HG03342 (cell line): Measurements from ENCODE around the gene FAM9C.
"Not testable (repeated sequence)": the region's sequence is repeated elsewhere in the genome, so short reads cannot be mapped to it uniquely, and the experiment has no call there.

ENCODE experiments used
- ATAC-seq: cut with Tn5 transposase; IDR thresholded peaks from one replicate; pipeline ENCODE4 v1.9.1; 2021; ENCODE audit warnings: mild to moderate bottlenecking, moderate library complexity; ENCODE audit not compliant: unreplicated experiment

FAM9C gene

DNA sequence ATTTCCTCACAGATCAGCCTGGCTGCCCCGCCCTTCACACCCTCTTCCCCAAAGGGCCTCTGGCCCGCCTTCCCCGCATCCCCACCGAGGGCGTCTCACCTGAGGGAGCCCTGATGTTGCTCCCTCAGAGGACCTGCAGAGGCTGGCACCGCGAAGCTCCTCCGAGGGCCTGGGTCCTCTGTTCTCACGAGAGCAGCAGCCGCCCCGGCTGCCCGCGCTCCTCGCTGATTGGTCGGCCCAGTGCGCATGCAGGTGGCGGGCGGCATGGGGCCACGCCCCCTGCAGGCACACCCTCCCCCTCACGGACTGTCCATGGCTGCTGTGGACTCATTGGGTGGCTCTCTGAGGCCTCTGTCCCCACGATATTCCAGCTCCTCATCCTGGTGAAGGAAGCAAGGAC is at the start of gene FAM9C:
TSS of gene FAM9C (minus strand) at position 180 of the 400 bp plus-strand sequence. CDS start 831 bp downstream, outside the sequence.
- ATAC-seq = no peak

DNA sequence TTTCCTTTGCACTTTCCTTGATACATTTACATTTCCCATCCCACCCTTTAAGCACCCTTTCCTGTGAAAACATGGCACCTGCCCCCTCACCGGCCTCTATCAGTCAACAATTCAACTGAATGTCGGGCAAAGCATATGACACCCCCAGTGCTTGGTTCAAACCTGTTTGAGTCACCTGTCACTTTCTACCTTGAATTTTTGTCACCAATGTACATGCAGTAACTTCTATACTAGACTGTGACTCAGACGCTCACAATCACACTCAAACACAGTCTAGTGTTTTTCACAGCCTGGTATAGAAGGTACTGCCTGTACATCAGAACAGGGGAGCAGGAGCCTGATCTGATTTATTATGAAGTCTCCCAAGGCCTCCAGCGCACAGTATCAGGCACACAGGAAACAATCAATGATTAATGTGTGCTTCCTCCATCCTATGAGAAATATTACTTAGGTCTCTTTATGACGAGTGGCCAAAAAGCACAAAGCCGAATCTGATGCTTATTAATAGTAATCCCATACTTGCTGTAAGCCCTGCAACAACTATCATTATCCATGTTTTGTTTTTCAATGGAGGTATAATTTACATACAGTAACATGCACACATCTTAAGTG is 49.2 kb upstream of the FAM9C start:
- no peak for ATAC-seq

DNA sequence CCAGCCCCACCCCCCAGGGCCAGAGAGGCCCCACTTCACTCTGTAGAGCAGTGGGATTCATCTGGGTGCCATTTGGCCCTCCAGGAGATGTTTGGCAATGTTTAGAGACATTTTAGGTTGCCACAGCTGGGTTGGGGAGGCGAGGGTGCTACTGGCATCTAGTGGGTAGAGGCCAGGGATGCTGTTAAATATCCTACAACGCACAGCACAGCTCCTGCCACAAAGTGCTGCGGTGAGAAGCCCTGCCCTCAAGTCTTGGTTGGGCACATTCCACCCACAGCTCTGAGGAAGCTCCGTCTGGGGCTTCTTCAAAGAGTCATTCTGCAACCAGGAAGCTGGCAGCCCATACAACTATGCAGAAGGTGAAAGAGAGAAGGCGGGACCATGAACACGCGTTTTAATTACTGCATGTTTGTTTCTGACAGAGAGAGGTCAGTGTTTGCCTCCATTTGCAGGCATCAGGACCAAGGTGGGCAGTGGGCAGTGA is 48.1 kb upstream of the FAM9C start:
- ATAC-seq = peak; percentile 62

DNA sequence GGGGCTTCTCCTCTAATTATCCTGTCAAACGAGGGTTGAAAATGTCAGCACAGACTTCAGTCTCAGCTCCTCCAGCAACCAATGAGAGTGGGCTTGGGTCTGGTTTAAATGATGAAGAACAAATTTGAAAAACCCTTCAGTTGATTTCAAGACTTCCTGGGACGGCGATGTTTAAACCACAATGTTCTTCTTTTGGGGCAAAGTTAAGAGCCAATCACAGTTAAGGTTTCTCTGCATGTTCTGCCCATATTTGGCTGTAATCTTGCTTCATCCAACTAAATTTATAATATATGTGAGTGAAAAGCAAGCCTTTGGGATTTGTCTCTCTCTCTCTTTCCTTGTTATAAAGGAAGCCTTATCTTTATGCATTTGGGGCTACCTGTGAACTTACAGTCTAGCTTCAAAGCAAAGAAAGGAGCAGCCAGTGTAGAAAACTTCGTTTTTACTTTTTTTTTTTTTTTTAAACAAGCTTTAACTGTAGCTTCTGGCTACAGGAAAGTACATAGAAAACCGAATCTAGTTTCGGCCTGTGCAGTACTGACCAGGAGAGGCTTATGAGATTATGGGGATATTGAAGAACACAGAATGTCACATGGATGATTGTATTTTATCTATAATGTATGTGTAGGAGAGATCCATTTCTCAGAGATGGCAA is 46.8 kb upstream of the FAM9C start:
- ATAC-seq = no peak

DNA sequence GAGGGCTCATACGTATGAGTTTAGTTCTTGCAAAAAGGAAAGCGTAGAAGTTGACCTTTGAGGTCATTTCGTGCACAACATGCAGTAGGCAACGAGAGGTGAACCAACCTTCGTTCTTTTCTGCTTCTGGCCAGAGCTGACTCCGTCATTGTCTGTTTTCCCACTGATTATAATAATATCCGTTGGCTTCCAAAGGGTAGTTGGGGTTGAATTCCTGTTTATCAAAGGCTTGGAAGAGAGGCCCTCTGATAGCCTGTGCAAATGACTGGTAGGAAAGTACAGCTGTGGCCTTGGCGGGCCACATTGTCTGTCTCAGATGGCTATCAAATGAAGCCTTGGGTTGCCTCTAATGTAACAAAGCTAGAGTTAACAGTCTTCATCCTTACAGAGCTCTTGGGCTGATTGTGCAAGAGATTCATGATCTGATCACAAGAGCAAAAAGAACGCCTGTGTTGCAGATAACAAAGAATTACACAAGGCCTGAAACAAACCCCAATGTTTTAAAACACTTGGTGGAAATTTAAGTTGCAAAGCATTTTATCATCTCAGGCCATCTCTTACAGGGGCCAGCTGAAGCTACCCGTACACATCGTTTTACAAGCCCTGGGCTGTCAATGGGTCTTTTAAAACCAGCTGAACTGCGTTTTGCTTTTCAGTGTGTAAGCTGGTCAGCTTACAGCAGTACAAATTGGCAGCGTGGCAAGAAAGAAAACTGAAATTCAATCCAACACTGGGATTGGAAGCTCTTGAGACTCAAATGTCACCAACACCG is 46.1 kb upstream of the FAM9C start:
- ATAC-seq = no peak

DNA sequence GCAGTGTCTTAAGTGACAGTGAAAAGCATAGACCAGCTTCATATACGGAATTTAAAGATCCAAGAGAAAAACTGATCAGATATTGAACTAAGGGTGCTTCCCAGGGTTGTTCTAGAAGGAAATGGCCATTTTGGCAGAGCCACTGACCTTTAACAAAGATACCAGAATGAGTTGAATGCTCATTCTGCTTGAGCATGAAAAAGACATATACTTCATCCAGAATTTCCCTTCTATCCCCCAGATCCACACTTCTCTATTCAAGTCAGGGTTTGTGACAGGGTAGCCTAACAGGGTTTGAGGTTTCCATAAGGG is 45.6 kb upstream of the FAM9C start:
- no peak for ATAC-seq

DNA sequence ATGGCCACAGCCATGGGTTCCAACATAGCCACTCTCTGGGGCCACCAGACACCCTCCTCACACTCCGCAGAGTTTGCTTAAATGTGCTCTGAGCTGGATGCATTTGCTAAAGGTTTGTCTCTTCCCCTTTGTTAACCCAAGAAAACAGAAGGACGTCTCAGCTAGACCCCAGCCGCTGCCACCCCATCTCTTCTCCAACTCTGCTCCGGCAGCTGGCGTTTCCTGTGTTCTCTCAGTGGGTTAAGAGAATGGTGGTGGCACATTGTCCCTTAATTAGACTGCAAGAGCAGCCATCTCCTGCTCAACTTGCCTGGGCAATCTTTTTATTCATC is 43.7 kb upstream of the FAM9C start:
- no peak for ATAC-seq

DNA sequence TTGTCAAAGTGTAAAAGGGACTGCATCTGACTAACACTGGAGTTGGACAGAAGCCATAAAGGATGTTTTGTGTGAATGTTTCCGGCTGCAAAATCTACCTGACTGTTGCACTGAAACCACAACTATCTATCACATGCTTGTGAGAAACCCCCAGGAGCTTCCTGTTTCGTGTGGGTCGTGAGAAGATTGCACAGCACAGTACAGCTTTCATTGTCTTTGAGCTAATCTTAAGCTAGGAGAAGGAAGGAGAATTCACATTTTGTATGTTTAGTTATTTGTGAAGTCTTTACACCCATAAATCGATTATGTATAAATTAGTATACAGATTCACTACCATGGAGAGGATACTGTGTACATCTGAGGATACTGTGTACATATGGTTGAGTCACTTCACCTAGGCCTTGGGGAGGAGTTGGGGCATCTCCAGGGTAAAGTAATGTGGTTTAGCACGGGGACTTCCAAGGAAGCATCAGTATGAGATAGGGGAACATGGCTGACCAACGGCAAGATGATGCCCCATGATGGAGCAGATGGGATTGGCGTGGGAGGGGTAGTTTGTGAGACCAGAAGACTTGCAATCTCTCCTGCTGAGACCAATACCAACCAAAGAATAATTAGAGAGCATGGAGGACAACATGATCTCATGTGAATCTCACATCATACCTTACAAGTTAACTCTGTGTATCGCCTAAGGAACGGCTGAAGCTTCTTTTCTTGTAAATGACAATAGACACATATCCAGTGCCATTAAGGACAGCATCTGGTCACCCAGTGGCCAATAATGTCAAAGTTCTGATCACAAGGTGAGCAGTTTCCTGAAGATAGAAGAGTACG is 43.1 kb upstream of the FAM9C start:
- ATAC-seq = peak; percentile 80

DNA sequence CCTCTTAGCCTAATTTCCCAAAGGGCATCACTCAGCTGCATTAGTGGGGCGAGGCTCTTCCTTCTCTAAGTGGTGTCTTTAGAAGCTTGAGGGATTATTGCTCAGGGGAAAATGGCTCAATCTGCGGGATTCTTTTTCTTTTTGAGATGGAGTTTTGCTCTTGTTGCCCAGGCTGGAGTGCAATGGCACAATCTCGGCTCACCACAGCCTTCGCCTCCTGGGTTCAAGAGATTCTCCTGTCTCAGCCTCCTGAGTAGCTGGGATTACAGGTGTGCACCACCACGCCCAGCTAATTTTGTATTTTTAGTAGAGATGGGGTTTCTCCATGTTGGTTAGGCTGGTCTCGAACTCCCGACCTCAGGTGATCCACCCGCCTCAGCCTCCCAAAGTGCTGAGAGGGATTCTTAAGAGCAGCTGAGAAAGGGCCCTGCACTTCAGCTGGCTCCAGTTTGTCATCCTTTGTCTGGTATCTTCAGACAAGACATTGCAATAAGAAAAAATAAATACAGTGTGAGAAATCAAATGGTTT is 42.4 kb upstream of the FAM9C start:
- not testable (repeated sequence) for ATAC-seq

DNA sequence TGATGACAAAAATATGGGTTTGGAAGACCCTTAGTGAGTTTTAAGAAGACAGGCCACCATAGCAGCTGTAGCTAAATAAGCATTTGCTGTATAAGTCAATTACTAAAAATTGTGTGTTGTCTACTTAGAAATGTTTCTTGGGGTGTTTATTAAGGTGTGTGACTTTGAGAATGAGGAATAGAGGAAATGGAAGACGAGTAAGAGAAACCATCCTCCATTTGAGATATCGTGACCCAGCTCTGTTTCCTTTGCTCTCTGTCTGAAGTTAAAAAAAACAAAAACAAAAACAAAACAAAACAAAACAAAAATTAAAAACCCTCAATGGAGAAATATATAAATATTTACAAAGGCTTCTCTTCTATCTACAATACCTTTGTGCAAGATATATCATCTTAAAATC is 41.7 kb upstream of the FAM9C start:
- ATAC-seq = no peak

DNA sequence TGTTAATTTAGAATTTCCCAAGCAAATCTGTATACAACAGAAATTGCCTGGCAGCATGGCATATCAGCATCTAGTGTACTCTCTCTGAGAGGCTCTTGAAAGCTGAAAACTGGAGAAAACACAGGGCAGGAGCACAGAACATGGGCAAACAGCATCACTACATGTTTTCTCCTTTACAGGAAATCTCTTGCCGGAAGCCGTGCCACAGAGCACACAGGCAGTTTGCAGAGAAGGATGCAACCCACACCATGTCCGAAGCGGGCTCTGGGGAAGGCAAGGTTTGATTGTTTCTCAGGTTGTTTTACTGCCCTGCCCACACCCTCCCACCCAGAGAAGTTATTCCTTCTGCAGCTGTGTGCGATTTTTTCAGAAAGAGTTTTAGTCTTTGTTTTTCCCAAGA is 41.1 kb upstream of the FAM9C start:
- no peak for ATAC-seq

DNA sequence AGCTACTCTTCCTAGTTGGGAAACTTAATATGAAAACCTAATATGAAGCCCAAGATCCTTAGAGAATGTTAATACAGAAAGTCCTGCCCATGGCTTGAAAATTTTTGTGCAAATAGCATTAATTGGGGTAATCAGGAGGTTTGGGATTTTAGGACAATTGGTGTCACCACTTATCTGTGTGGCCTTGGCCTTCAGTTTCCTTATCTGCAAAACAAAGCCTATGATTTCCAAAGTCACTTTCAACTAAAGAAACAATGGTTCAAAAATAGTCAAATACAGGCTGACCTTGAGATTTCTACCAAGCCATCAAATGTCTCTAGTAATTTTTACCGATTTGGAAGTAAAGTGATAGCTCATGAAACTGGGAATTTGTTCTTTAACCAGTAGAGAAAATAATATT is 40.2 kb upstream of the FAM9C start:
- no peak for ATAC-seq

DNA sequence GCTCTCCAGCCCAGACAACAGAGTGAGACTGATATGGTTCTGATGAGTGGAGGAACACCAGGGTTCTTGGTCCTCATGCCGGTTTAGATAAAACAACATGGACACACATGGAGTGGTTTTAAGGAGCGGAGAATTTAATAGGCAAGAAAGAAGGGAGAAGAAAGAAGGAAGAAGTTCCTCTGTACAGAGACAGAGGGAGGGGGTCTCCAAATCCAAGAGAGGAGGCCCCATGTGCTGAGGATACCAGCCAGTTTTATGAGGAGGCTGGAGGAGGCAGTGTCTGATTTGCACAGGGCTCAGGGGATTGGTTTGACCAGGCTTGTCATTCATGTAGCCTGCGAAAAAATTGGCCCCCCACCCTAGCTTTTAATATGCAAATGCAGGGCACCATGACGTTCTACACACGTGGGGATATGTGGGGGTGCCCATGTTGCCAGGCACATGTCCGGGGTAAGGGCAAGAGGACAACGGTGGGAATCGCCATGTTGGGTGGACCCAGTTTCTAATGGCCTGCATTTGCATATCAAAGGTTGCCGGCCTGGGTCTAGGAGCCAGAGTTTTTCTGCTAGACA is 39.4 kb upstream of the FAM9C start:
- not testable (repeated sequence) for ATAC-seq

DNA sequence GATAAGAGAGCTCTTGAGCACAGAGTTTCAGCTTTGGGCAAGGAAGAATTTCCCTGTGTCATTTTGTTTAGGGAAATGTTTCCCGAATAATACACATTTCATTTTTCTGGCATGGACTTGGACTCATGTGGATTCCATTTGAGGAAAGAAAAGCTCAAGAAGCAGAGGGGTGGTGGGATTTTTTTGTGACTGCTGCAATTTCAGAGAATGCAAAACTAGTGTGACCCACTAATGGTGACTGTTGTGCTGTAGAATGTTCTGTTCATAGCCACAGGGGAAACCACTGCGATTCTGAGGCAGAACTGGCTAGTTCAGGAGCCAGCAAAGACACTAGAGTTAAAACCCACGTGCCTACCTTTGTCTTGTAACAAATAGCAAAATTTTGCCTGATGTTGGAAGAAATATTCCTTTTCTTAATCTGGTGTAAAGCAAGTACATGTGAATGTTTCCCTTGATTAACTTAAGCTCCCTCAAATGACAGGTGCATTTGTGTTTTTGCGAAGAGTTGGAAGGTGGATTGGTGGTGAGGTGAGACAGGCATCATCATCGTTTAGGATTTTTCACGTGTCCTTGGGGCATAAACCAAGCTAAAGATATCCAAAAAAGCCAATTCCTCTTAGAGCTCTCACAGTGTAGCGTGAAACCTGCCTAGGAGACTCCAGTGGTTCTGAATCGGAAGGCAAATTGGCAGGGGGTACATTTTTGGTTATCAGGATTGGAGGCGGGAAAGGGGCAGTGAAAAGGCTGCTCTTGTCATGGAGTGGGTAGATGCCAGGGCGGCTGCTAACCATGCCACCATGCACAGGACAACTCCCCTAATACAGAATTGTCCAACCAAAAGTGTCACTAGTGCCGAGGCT is 38.0 kb upstream of the FAM9C start:
- no peak for ATAC-seq

DNA sequence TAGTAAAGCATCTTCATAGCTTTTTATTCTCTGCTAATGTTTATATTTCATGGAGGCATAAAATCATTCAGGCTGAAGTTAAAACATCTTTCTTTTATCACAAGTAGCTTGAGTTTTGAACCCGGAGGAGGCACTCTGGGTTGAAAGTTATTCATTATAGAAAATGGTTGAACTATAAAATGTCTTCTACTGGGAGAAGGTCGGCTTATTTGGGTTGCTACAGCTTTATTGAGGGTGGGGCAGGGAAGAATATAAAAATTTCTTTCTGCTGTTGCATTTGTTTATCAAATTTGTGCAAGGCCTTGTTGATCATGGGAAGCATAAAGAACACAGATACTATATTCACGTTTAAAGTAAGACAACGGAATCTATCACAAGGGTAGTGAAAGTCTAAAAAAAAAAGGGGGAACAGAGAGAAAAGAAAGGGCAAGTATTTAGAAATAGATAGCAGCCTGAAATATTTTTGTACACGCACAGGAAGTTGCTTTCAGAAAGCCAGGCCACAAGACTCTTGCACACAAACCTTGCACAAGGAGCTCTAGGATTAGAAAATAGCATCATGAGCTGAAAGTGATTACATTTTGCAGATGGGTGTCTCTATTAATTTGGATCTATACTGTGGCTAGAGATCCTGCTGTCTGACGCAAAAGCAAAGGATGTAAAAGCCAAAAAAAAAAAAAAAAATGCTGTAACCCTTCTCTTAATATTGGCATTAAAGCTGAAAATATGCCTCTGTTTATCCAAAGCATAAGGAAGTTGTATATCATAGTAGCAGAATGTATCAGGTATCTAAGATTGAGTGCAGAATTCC is 37.2 kb upstream of the FAM9C start:
- ATAC-seq = no peak

DNA sequence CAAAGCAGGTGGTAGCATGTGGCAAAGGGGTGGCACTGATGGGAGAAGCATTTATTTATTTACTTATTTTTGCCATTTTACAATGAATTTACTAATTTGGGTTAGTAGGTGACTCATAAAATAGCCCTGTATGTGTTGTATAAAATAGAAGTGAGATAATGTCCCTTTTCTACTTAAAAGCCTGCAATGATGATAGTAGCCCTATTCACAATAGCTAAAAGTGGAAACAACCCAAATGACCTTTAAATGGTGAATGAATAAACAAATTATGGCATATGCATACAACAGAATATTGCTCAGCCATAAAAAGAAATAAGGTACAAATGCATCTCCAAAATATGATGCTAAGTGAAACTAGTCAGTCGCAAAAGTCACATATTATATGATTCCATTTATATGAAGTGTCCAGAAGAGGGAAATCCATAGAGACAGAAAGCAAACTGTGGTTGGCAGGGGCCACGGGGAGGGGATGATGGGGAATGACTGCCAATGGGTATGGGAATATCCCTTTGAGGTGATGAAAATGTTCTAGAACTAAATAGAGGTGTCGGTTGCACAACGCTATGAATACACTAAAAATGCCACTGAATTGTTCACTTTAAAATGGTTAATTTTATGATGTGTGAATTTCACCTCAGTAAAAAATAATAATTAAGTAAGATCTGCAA is 35.8 kb upstream of the FAM9C start:
- ATAC-seq = no peak

DNA sequence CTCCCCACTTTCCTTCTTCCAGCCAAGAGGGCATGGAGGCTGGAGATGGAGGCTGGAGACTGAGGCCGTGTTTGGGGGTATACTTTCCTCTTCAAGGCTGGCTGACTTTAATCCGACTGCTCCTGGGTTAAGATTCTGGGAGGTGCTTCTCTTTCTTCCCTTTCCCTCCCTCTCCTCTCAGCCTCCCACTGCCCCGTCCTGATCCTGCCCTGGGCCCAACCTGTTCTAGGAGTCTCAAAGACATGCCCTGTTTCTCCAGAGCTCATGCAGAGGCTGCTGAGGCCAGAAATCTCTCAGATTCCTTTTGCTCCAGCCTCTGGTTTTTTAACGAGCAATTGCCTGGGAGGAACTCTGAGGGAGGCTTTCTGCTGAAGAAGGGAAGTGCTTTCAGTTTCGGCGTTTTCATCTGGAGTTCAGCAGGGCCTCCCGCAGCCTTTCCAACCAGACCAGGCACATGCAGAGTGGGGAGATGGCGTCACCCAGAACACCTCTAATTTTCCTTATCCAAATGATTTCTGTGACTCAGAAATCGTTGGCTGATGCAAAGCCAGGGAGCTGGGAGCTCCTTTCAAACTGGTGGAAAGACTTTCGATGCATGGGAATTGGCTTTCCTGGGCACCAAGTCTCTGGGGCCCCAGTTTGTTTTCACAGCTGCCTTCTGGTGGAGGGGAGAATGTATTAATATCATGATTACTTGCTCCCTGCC is 34.5 kb upstream of the FAM9C start:
- no peak for ATAC-seq

DNA sequence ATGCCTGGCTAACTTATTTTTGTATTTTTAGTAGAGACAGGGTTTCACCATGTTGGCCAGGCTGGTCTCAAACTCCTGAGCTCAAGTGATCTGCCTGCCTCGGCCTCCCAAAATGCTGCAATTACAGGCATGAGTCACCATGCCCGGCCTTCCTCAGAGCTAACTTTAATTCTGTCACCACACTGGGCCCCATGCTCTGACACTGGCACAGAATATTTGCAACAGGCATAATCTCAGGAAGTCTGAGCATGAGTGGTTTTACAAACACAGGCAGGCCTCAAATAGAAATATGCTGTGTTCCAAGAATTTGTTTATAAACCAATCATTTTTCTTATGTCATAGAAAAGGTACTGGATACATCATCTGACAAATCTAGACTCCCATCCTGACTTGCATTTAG is 32.7 kb upstream of the FAM9C start:
- ATAC-seq = no peak
